Esophagus muscularis mucosa (tissue), 4 donors: ENCODE data around the gene INO80B. TPM values are rescaled to one million over a fixed set of nuclear protein-coding genes. Genes with fewer than 3 reads are reported as not detected.

Experiments
- DNase-seq: peaks from one replicate; pipeline ENCODE4 v3.0.0-alpha.2; 2017; ENCODE audit errors: extremely low spot score
- H3K27ac ChIP-seq, 4 donors: fragments of 200-600 bp; sonication (generic); replicated peaks in 1 of 4; 1 replicate in 3 of 4; 2 replicates in 1 of 4; pipeline ENCODE4 v1.5.1; 2016 to 2019; ENCODE audit warnings: mild to moderate bottlenecking in 1 of 4
- H3K27me3 ChIP-seq, 4 donors: fragments of 200-600 bp; sonication (generic); one replicate each; pipeline versions ENCODE4 v1.5.1 to v1.6.0; 2016 to 2019
- H3K36me3 ChIP-seq, 4 donors: fragments of 200-600 bp; sonication (generic); one replicate each; pipeline ENCODE4 v1.5.1; 2016 to 2019
- H3K4me1 ChIP-seq, 4 donors: fragments of 200-600 bp; sonication (generic); one replicate each; pipeline ENCODE4 v1.5.1; 2016 to 2019
- H3K4me3 ChIP-seq, 4 donors: fragments of 200-600 bp; sonication (generic); 1 replicate in 2 of 4; 2 replicates in 2 of 4; pipeline ENCODE4 v1.5.1; 2016 to 2019; ENCODE audit warnings: mild to moderate bottlenecking in 4 of 4, moderate library complexity in 1 of 4
- H3K9me3 ChIP-seq, 4 donors: fragments of 200-600 bp; sonication (generic); 1 replicate in 3 of 4; 2 replicates in 1 of 4; pipeline ENCODE4 v1.5.1; 2016 to 2019
- CTCF ChIP-seq, 3 experiments: fragments of 200-600 bp in 2 of 3; fragments of 450-650 bp in 1 of 3; sonication (generic) in 2 of 3; IDR thresholded peaks; one replicate each; pipeline ENCODE4 v1.5.1; 2017 to 2019; ENCODE audit warnings: antibody characterized with exemption in 3 of 3, mild to moderate bottlenecking in 2 of 3, moderate library complexity in 1 of 3
- EP300 ChIP-seq: sonication (generic); formaldehyde crosslinking; IDR thresholded peaks from one replicate; pipeline ENCODE4 v1.6.1; 2017; ENCODE audit warnings: antibody characterized with exemption
- POLR2A ChIP-seq: fragments of 450-650 bp; IDR thresholded peaks from one replicate; pipeline ENCODE4 v1.6.1; 2017; ENCODE audit warnings: antibody characterized with exemption, moderate library complexity, mild to moderate bottlenecking, low read depth
- POLR2AphosphoS5 ChIP-seq, 2 donors: sonication (generic); formaldehyde crosslinking; IDR thresholded peaks; one replicate each; pipeline ENCODE4 v1.6.1; 2017; ENCODE audit warnings: antibody characterized with exemption in 2 of 2
- WGBS: methylation state at CpG from one replicate; pipeline ENCODE4 v1.1.5; 2018; 5-methylcytosine and 5-hydroxymethylcytosine counted together
- intact Hi-C: fragments of 100-400 bp; cut with DNase I; formaldehyde crosslinking; loops from one replicate; pipeline ENCODE4 v1.15.1; 2023
- total RNA-seq, 4 donors: library from RNA; depleted of rRNA; stranded (reverse); fragments of >200 nt; gene quantifications; one replicate each; pipeline versions ENCODE4 v1.1.0 to v1.2.1, GENCODE V29; 2016

The INO80B gene
- total RNA-seq, 4 donors from 2014 or later: 8.7 to 16.6 (median 10.6) TPM

- DNase-seq: no peak
- Histone ChIP-seq H3K27me3 (peaks cover 0 to 15% (median under 1%) of the 10 kb centered on the region in 4 donors), H3K4me1 (peaks cover 0 to under 1% (median under 1%) of the 10 kb centered on the region in 4 donors), H3K27ac (no peak overlapping the region), H3K36me3 (no peaks in the 10 kb centered on the region), H3K4me3 (no peak overlapping the region), H3K9me3 (no peaks in the 10 kb centered on the region)
- WGBS: 84% methylated on average over 5 of the region's 5 CpGs
- TF ChIP-seq CTCF (IDR thresholded peaks at IDR 0.05): no peak
- intact Hi-C loops: no loop called here
These were observed 7.5 kb upstream of the INO80B start for GRCh38 chr2:74447230-74447999.

GRCh38 chr2:74448771-74449170 is 6.1 kb upstream of the INO80B start:
- Histone ChIP-seq H3K4me1 (no peaks in the 10 kb centered on the region), H3K9me3 (no peaks in the 10 kb centered on the region), H3K27ac (no peak overlapping the region), H3K27me3 (peaks cover 0 to 6% (median 0%) of the 10 kb centered on the region in 4 donors), H3K4me3 (no peak overlapping the region), H3K36me3 (no peaks in the 10 kb centered on the region)
- DNase-seq: no peak
- TF ChIP-seq EP300 (no peak), POLR2AphosphoS5 (IDR thresholded peaks at IDR 0.05) (no peak), POLR2A (no peak)
- 67% methylated on average over 2 of the region's 2 CpGs for WGBS
- intact Hi-C loops: no loop called here

GRCh38 chr2:74450570-74451190 is 4.2 kb upstream of the INO80B start:
- H3K27ac ChIP-seq: no peak overlapping the region

GRCh38 chr2:74457129-74457548 is 2.3 kb downstream of the INO80B start:
- TF ChIP-seq POLR2A: no peak
- TF ChIP-seq CTCF (IDR thresholded peaks at IDR 0.05): no peak
- TF ChIP-seq POLR2AphosphoS5 (IDR thresholded peaks at IDR 0.05): no peak
- TF ChIP-seq EP300: no peak
- H3K27me3 ChIP-seq: no peaks in the 10 kb centered on the region
- peak overlapping the region; percentile 91 to 98 (median 96) for H3K27ac ChIP-seq
- intact Hi-C loops: no loop called here
- no peaks in the 10 kb centered on the region for H3K9me3 ChIP-seq
- DNase-seq: no peak
- peaks cover 32 to 43% (median 41%) of the 10 kb centered on the region in 4 donors for H3K4me1 ChIP-seq
- peaks cover 5 to 15% (median 13%) of the 10 kb centered on the region in 4 donors for H3K36me3 ChIP-seq
- peak overlapping the region; percentile 68 to 85 (median 74) for H3K4me3 ChIP-seq
- under 1% methylated on average over 17 of the region's 27 CpGs for WGBS

More at GRCh38 chr2:74450570-74451190, 4.2 kb upstream of the INO80B start:
- Histone ChIP-seq H3K27me3 (peaks cover 0 to 3% (median 0%) of the 10 kb centered on the region in 4 donors), H3K9me3 (no peaks in the 10 kb centered on the region), H3K36me3 (no peaks in the 10 kb centered on the region), H3K4me1 (peaks cover 6 to 11% (median 9%) of the 10 kb centered on the region in 4 donors), H3K4me3 (no peak overlapping the region)
- TF ChIP-seq POLR2AphosphoS5 (IDR thresholded peaks at IDR 0.05): no peak
- TF ChIP-seq EP300: no peak
- TF ChIP-seq POLR2A: no peak
- TF ChIP-seq CTCF (IDR thresholded peaks at IDR 0.05): no peak
- 84% methylated on average over 3 of the region's 3 CpGs for WGBS
- intact Hi-C loops: no loop called here
- no peak for DNase-seq

- peak overlapping the region; percentile 91 to 98 (median 96) for H3K27ac ChIP-seq
- intact Hi-C loops: no loop called here
- peak in 1 of 2 donors; percentile 96 for TF ChIP-seq POLR2AphosphoS5 (IDR thresholded peaks at IDR 0.05)
- peak; percentile 58 for TF ChIP-seq POLR2A
- no peak for TF ChIP-seq EP300
- no peak for TF ChIP-seq CTCF (IDR thresholded peaks at IDR 0.05)
- peaks cover 10 to 20% (median 18%) of the 10 kb centered on the region in 4 donors for H3K36me3 ChIP-seq
- H3K9me3 ChIP-seq: no peaks in the 10 kb centered on the region
- H3K27me3 ChIP-seq: no peaks in the 10 kb centered on the region
- H3K4me3 ChIP-seq: peak overlapping the region; percentile 68 to 85 (median 74)
- peak; percentile 93 for DNase-seq
- 0% methylated on average over 10 of the region's 46 CpGs for WGBS
- H3K4me1 ChIP-seq: peaks cover 32 to 43% (median 41%) of the 10 kb centered on the region in 4 donors
These were observed 2.8 kb downstream of the INO80B start for GRCh38 chr2:74457549-74458131.
